H1 (cell line): Measurements from ENCODE around the gene CRACDL.

Experiments used
- CTCF ChIP-seq, 3 experiments: IDR thresholded peaks; 1 replicate in 2 of 3; 2 replicates in 1 of 3; pipeline versions ENCODE4 v1.5.1 to v1.6.1; 2011; ENCODE audit warnings: low read length in 3 of 3, mild to moderate bottlenecking in 3 of 3, inconsistent platforms in 2 of 3, low read depth in 1 of 3, moderate library complexity in 1 of 3; ENCODE audit not compliant: insufficient read depth in 1 of 3; ENCODE audit errors: control extremely low read depth in 1 of 3
- EP300 ChIP-seq, 2 experiments: IDR thresholded peaks; 1 replicate in 1 of 2; 2 replicates in 1 of 2; pipeline ENCODE4 v1.6.1; 2011 to 2012; ENCODE audit warnings: low read depth in 2 of 2, low read length in 2 of 2, mild to moderate bottlenecking in 2 of 2, borderline replicate concordance in 1 of 2, inconsistent platforms in 1 of 2, moderate library complexity in 1 of 2
- EZH2 ChIP-seq: fragments of 200-600 bp; sonication (generic); IDR thresholded peaks from 2 replicates; pipeline ENCODE4 v1.7.1; 2012; ENCODE audit warnings: low read depth, mild to moderate bottlenecking, moderate library complexity, low read length, inconsistent platforms; ENCODE audit not compliant: severe bottlenecking
- FOSL1 ChIP-seq: IDR thresholded peaks from 2 replicates; pipeline ENCODE4 v1.6.1; 2011; ENCODE audit warnings: mild to moderate bottlenecking, low read depth, low read length, moderate library complexity; ENCODE audit not compliant: insufficient read depth
- KDM5A ChIP-seq: fragments of 200-600 bp; IDR thresholded peaks from 2 replicates; pipeline ENCODE4 v1.7.1; 2012; ENCODE audit warnings: mild to moderate bottlenecking, low read length, inconsistent platforms, mixed read lengths
- NRF1 ChIP-seq: IDR thresholded peaks from 2 replicates; pipeline ENCODE4 v1.6.1; 2011; ENCODE audit warnings: mild to moderate bottlenecking, low read depth, low read length, improper control_type of control experiment
- POLR2AphosphoS5 ChIP-seq: IDR thresholded peaks from 2 replicates; pipeline ENCODE4 v1.6.1; 2011; ENCODE audit warnings: low read depth, low read length
- SIN3A ChIP-seq, 2 experiments: IDR thresholded peaks in 1 of 2; conservative IDR thresholded peaks in 1 of 2; 2 replicates each; pipeline ENCODE4 v1.6.1; 2011 to 2012; ENCODE audit warnings: low read length in 2 of 2, improper control_type of control experiment in 1 of 2, low read depth in 1 of 2, mild to moderate bottlenecking in 1 of 2
- SP2 ChIP-seq: IDR thresholded peaks from 2 replicates; pipeline ENCODE4 v1.6.1; 2012; ENCODE audit warnings: mild to moderate bottlenecking, low read length, inconsistent platforms
- SP4 ChIP-seq: IDR thresholded peaks from 2 replicates; pipeline ENCODE4 v1.6.1; 2012; ENCODE audit warnings: low read length, inconsistent platforms
- SRF ChIP-seq: IDR thresholded peaks from 2 replicates; pipeline ENCODE4 v1.6.1; 2011; ENCODE audit warnings: mild to moderate bottlenecking, low read depth, low read length, moderate library complexity
- USF2 ChIP-seq: IDR thresholded peaks from 2 replicates; pipeline ENCODE4 v1.6.1; 2011; ENCODE audit warnings: low read length, improper control_type of control experiment

- no peak for TF ChIP-seq CTCF (IDR thresholded peaks at IDR 0.05; ENCODE audit: control extremely low read depth in 1 of 3, insufficient read depth in 1 of 3, low read depth in 1 of 3, low read length in 3 of 3)
- TF ChIP-seq SP2: no peak
- no peak for TF ChIP-seq NRF1
- TF ChIP-seq EP300 (IDR thresholded peaks at IDR 0.05; ENCODE audit: borderline replicate concordance in 1 of 2, low read depth in 2 of 2, low read length in 2 of 2): no peak
- TF ChIP-seq FOSL1: no peak
- TF ChIP-seq SIN3A (conservative IDR thresholded peaks at IDR 0.05 in 1 of 2, IDR thresholded peaks at IDR 0.05 in 1 of 2; ENCODE audit: low read depth in 1 of 2, low read length in 2 of 2): no peak
- TF ChIP-seq EZH2: no peak
- TF ChIP-seq SRF: no peak
- no peak for TF ChIP-seq SP4
- no peak for TF ChIP-seq POLR2AphosphoS5
- no peak for TF ChIP-seq KDM5A
- TF ChIP-seq USF2: no peak
Observed at GRCh38 chr2:98948956-98949739, 13.1 kb upstream of the CRACDL start.
